GM13976 (cell line): ENCODE measurements around the gene RAMACL.

Source experiments
- DNase-seq: peaks from one replicate; pipeline ENCODE4 v3.0.0; 2012; ENCODE audit warnings: low spot score
- CTCF ChIP-seq: IDR thresholded peaks from 2 replicates; pipeline ENCODE4 v1.5.1; 2012; ENCODE audit warnings: borderline replicate concordance, mild to moderate bottlenecking; ENCODE audit not compliant: insufficient read depth; ENCODE audit errors: extremely low read depth, missing control alignments, control extremely low read depth
- in situ Hi-C: fragments of 300-500 bp; cut with MboI; formaldehyde crosslinking; loops from one replicate; pipeline ENCODE4 v1.12.0; 2022; ENCODE audit warnings: low sequenced_read_pairs, mixed read lengths, inconsistent platforms; ENCODE audit not compliant: unreplicated experiment

The RAMACL gene

GRCh38 chr6:166569206-166569605 is 17.3 kb downstream of the RAMACL start:
- in situ Hi-C loops = no loop called here
- TF ChIP-seq CTCF = no peak
- no peak for DNase-seq

- in situ Hi-C loops = no loop called here
These were observed 18.7 kb downstream of the RAMACL start for GRCh38 chr6:166567813-166568212.

GRCh38 chr6:166567107-166567506 is 19.4 kb downstream of the RAMACL start:
- in situ Hi-C loops = no loop called here
- no peak for TF ChIP-seq CTCF
- DNase-seq = no peak

More at GRCh38 chr6:166567813-166568212, 18.7 kb downstream of the RAMACL start:
- no peak for TF ChIP-seq CTCF
- DNase-seq = no peak

- TF ChIP-seq CTCF = no peak
- in situ Hi-C loops = no loop called here
- DNase-seq = no peak
These were observed 20.2 kb downstream of the RAMACL start for GRCh38 chr6:166566026-166567011.

- in situ Hi-C loops = no loop called here
- DNase-seq = no peak
These were observed 21.2 kb downstream of the RAMACL start for GRCh38 chr6:166565084-166565967.

More at GRCh38 chr6:166565084-166565967, 21.2 kb downstream of the RAMACL start:
- TF ChIP-seq CTCF = no peak
